GM19463 (cell line): ENCODE measurements around the gene SNAP23.
"Not testable (repeated sequence)": the region's sequence is repeated elsewhere in the genome, so short reads cannot be mapped to it uniquely, and the experiment has no call there.

Experiments used
- ATAC-seq: cut with Tn5 transposase; IDR thresholded peaks from one replicate; pipeline ENCODE4 v1.9.1; 2021; ENCODE audit warnings: mild to moderate bottlenecking, moderate library complexity; ENCODE audit not compliant: unreplicated experiment

SNAP23 gene

DNA sequence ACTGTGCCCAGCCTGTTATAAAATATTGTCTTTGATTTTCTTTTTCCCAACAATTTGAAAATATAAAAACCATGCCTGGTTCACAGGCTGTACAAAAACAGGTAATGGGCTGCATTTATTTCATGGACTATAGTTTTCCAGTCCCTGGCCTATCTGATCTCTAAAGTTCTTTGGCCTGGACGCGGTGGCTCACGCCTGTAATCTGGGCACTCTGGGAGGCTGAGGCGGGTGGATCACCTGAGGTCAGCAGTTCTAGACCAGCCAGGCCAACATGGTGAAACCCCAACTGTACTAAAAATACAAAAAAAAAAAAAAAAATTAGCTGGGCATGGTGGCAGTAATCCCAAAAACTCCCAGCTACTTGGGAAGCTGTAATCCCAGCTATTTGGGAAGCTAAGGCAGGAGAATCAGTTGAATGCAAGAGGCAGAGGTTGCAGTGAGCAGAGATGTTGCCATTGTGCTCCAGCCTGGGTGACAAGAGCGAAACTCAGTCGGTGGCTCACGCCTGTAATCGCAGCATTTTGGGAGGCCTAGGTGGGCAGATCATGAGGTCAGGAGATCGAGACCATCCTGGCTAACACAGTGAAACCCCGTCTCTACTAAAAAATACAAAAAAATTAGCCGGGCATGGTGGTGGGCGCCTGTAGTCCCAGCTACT lies 61.2 kb downstream of the SNAP23 start:
- not testable (repeated sequence) for ATAC-seq

GRCh38 chr15:42558739-42559138 lies 63.3 kb downstream of the SNAP23 start:
- no peak for ATAC-seq

- ATAC-seq: peak; percentile 92
Measured at GRCh38 chr15:42575188-42576039, 80.0 kb downstream of the SNAP23 start, which contains the start of gene STARD9. TSS of gene STARD9 (plus strand) at chr15:42575606. CDS start at chr15:42575716, 110 bp downstream.

- ATAC-seq: no peak
Measured at GRCh38 chr15:42576040-42576594, 80.7 kb downstream of the SNAP23 start.

DNA sequence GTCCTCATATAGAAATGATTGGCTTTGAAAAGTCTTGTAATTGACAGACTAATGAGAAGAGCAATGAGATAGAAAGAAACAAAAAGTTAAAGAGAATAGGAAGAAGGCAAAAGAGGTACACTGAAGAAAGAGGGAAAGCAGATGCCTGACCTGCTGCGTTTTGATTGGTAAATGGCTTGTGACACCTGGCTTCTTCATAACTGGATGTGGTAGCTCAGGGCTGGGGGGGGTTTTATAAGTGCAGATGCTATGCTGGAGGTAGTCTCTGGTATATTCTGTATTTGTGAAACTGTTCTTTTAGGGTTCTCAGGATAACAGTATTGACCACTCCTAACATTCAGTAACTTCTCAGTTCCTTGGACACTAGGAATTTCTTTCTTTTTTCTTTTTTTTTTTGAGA lies 81.3 kb downstream of the SNAP23 start:
- no peak for ATAC-seq

GRCh38 chr15:42577514-42578031 lies 82.1 kb downstream of the SNAP23 start:
- ATAC-seq: no peak

- ATAC-seq: no peak
Measured at GRCh38 chr15:42578984-42579537, 83.6 kb downstream of the SNAP23 start.

GRCh38 chr15:42581272-42581730 lies 85.9 kb downstream of the SNAP23 start:
- ATAC-seq: peak; percentile 73
